Prostate gland (tissue), 2 donors: ENCODE data around the gene GSG1L. TPM values are rescaled to one million over a fixed set of nuclear protein-coding genes. Genes with fewer than 3 reads are reported as not detected.

Experiments used
- DNase-seq: peaks from one replicate; pipeline ENCODE4 v3.0.0-alpha.2; 2019; ENCODE audit warnings: low spot score
- H3K27ac ChIP-seq, 2 donors: fragments of 200-600 bp; sonication (generic); 2 replicates each; pipeline ENCODE4 v1.5.1; 2017 to 2019
- H3K27me3 ChIP-seq: fragments of 200-600 bp; sonication (generic); replicated peaks from 2 replicates; pipeline ENCODE4 v1.5.1; 2019; ENCODE audit not compliant: insufficient read depth
- H3K36me3 ChIP-seq, 2 donors: fragments of 200-600 bp; sonication (generic); 1 replicate in 1 of 2; 2 replicates in 1 of 2; pipeline versions ENCODE4 v1.5.1 to v1.8.1; 2017 to 2019
- H3K4me1 ChIP-seq: fragments of 200-600 bp; sonication (generic); replicated peaks from 2 replicates; pipeline ENCODE4 v1.5.1; 2019
- H3K4me3 ChIP-seq, 2 donors: fragments of 200-600 bp; sonication (generic); 2 replicates each; pipeline ENCODE4 v1.5.1; 2017 to 2019
- H3K9me3 ChIP-seq: fragments of 200-600 bp; sonication (generic); 2 replicates; pipeline ENCODE4 v1.5.1; 2017
- POLR2A ChIP-seq: fragments of 450-650 bp; IDR thresholded peaks from one replicate; pipeline ENCODE4 v1.6.1; 2016; ENCODE audit warnings: antibody characterized with exemption, mild to moderate bottlenecking
- POLR2AphosphoS5 ChIP-seq: sonication (generic); formaldehyde crosslinking; IDR thresholded peaks from one replicate; pipeline ENCODE4 v1.6.1; 2017; ENCODE audit warnings: antibody characterized with exemption
- whole genome bisulfite sequencing: methylation state at CpG from one replicate; pipeline ENCODE4 v1.1.5; 2018; 5-methylcytosine and 5-hydroxymethylcytosine counted together
- intact Hi-C: fragments of 100-400 bp; cut with DNase I; formaldehyde crosslinking; loops from one replicate; pipeline ENCODE4 v1.14.2; 2022
- total RNA-seq, 2 donors: library from RNA; depleted of rRNA; stranded (reverse); fragments of >200 nt; gene quantifications; one replicate each; pipeline ENCODE4 v1.1.0, GENCODE V29; 2016
- TF ChIP-seq, protein P1 (sequence below), 4 experiments: fragments of 200-600 bp in 2 of 4; fragments of 450-650 bp in 2 of 4; sonication (generic) in 2 of 4; IDR thresholded peaks; 1 replicate in 3 of 4; 2 replicates in 1 of 4; pipeline ENCODE4 v1.5.1; 2016 to 2019; ENCODE audit warnings: antibody characterized with exemption in 4 of 4, mild to moderate bottlenecking in 2 of 4, moderate library complexity in 2 of 4

GSG1L gene
- total RNA-seq, 2 donors from 2014 or later = 0.91 TPM; not detected in 1

DNA sequence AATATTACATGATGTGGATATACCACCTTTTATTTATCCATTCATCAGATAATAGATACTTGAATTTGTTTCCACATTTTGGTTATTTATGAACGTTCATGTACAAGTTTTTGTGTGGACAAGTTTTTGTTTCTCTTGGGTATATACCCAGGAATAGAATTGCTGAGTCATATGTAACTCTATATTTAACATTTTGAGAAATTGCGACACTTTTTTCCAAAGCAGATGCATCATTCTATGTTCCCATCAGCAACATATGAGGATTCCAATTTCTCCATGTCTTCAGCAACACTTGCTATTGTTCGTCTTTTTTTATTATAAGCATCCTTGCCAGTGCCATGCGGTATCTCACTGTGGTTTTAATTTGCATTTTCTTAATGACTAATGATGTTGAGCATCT is 93.9 kb downstream of the GSG1L start:
- no peaks in the 10 kb centered on the region for H3K4me1 ChIP-seq
- DNase-seq = no peak
- intact Hi-C loops = no loop called here
- TF ChIP-seq POLR2AphosphoS5 = no peak
- TF ChIP-seq, protein P1, sequence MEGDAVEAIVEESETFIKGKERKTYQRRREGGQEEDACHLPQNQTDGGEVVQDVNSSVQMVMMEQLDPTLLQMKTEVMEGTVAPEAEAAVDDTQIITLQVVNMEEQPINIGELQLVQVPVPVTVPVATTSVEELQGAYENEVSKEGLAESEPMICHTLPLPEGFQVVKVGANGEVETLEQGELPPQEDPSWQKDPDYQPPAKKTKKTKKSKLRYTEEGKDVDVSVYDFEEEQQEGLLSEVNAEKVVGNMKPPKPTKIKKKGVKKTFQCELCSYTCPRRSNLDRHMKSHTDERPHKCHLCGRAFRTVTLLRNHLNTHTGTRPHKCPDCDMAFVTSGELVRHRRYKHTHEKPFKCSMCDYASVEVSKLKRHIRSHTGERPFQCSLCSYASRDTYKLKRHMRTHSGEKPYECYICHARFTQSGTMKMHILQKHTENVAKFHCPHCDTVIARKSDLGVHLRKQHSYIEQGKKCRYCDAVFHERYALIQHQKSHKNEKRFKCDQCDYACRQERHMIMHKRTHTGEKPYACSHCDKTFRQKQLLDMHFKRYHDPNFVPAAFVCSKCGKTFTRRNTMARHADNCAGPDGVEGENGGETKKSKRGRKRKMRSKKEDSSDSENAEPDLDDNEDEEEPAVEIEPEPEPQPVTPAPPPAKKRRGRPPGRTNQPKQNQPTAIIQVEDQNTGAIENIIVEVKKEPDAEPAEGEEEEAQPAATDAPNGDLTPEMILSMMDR (IDR thresholded peaks at IDR 0.05) = no peak
- TF ChIP-seq POLR2A = no peak
- H3K9me3 ChIP-seq = no peaks in the 10 kb centered on the region
- H3K36me3 ChIP-seq = no peaks in the 10 kb centered on the region
- no peaks in the 10 kb centered on the region for H3K27me3 ChIP-seq
- WGBS = 68% methylated on average over 4 of the region's 4 CpGs
- H3K4me3 ChIP-seq = no peak overlapping the region
- H3K27ac ChIP-seq = no peak overlapping the region

DNA sequence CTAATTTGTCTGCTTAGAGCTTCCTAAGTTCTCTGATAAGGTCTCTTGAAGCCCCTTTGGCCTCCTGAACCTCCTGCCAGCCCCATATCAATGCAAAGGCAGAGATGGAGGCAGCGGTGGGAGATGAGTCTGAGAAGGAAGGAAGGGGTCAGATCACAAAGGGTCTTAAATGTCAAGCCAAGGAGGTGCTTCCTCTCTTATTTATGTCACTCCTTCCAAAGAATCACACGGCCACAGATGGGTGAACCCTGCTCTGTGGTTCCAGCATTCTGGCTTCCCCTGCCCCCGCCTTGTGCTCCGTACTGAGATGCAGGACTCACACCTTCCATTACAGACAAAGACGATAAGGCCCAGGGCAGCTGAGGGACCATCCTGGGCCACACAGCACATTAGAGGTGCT is 96.3 kb downstream of the GSG1L start:
- no peaks in the 10 kb centered on the region for H3K36me3 ChIP-seq
- TF ChIP-seq POLR2A (no peak), POLR2AphosphoS5 (no peak)
- TF ChIP-seq, protein P1 (IDR thresholded peaks at IDR 0.05) = no peak
- no peak for DNase-seq
- no peaks in the 10 kb centered on the region for H3K9me3 ChIP-seq
- H3K27ac ChIP-seq = no peak overlapping the region
- intact Hi-C loops = no loop called here
- H3K4me3 ChIP-seq = no peak overlapping the region
- WGBS = 68% methylated on average over 5 of the region's 5 CpGs
- H3K27me3 ChIP-seq = no peaks in the 10 kb centered on the region
- H3K4me1 ChIP-seq = no peaks in the 10 kb centered on the region

DNA sequence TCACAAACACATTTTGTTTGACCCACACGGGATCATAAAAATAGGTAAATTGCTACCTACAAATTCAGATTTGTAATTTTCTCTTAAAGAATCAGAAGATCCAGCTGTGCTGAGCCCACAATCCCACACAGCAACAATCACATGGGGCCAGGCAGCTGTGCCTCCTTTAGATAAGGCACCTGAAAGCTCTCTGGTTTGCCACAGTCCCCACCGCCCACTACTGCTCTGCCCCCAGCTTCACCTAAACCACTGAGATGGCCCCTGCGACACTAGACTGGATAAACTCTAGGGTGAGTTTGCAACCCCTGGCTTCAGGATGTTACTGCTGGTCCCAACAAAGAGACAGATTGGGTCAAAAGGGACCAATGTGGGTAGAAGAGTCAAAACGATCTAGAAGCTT is 96.8 kb downstream of the GSG1L start:
- intact Hi-C loops = no loop called here
- DNase-seq = no peak
- TF ChIP-seq POLR2AphosphoS5 (no peak), POLR2A (no peak)
- TF ChIP-seq, protein P1 (IDR thresholded peaks at IDR 0.05) = no peak
- no peaks in the 10 kb centered on the region for H3K4me1 ChIP-seq
- WGBS = 89% methylated on average over 4 of the region's 4 CpGs
- no peak overlapping the region for H3K4me3 ChIP-seq
- H3K27ac ChIP-seq = no peak overlapping the region
- H3K36me3 ChIP-seq = no peaks in the 10 kb centered on the region
- no peaks in the 10 kb centered on the region for H3K9me3 ChIP-seq
- no peaks in the 10 kb centered on the region for H3K27me3 ChIP-seq

DNA sequence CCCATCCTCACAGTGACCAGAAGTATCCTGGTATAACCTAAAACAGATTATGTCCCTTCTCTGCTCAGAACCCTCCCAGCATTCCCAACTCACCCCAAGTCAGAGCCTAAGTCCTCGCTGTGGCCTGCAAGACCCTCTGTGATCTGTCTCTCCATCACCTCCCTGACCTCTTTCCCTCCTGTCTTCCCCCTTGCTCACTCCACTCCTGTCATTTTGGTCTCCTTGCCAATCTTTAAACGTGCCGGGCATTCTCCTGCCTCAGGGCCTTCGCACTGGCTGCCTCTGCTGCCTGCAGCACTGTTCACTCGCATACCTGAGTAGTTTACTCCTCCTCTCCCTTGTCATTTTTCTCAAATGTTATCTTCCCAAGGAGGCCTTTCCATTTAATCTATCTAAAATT is 97.7 kb downstream of the GSG1L start:
- intact Hi-C loops = no loop called here
- Histone ChIP-seq H3K27me3 (no peaks in the 10 kb centered on the region), H3K27ac (no peak overlapping the region), H3K4me3 (no peak overlapping the region), H3K4me1 (peaks cover 3% of the 10 kb centered on the region), H3K36me3 (no peaks in the 10 kb centered on the region), H3K9me3 (no peaks in the 10 kb centered on the region)
- no peak for DNase-seq
- WGBS = 73% methylated on average over 5 of the region's 5 CpGs
- TF ChIP-seq POLR2A (no peak), POLR2AphosphoS5 (no peak)
- TF ChIP-seq, protein P1 (IDR thresholded peaks at IDR 0.05) = no peak

DNA sequence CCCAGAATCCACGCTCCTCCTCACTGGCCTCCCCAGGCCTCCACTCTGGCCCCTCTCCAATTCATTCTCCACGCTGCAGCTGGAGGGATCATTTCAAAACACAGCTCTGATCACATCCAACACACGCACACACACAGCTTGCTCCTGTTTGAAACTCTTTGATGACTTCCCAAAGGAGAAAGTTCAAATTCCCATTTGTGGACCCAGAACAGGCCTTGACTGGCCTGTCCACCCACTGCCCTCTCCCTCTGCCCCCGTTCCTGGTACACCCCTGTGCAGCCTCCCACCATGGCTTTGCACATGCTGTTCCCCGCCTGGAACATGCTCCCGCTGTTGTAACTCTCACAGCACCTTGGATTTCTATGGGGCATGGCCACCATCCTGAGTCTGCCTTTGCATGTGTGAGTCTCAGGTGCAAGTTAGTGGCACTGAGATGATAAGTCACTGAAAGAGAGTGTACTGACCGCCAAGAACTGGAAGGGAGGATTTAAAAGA is 100.0 kb downstream of the GSG1L start:
- no peak overlapping the region for H3K27ac ChIP-seq
- no peaks in the 10 kb centered on the region for H3K27me3 ChIP-seq
- intact Hi-C loops = no loop called here
- 90% methylated on average over 7 of the region's 7 CpGs for WGBS
- DNase-seq = no peak
- H3K36me3 ChIP-seq = no peaks in the 10 kb centered on the region
- peaks cover 6% of the 10 kb centered on the region for H3K4me1 ChIP-seq
- no peak overlapping the region for H3K4me3 ChIP-seq
- TF ChIP-seq, protein P1 (IDR thresholded peaks at IDR 0.05) = no peak
- TF ChIP-seq POLR2A = no peak
- no peak for TF ChIP-seq POLR2AphosphoS5
- no peaks in the 10 kb centered on the region for H3K9me3 ChIP-seq
